Stimulated activated CD8-positive, alpha-beta memory T cell treated with anti-CD3 and anti-CD28 coated beads, Interleukin-12 subunit alpha, Interleukin-12 subunit beta, amount 100 ng/mL, for 4 hours (primary cell): ENCODE measurements around the gene SPATA31C2.
"Not testable (repeated sequence)": the region's sequence is repeated elsewhere in the genome, so short reads cannot be mapped to it uniquely, and the experiment has no call there.

Experiments used
- DNase-seq: peaks from one replicate; pipeline ENCODE4 v3.0.0-alpha.2; 2020; ENCODE audit warnings: low read depth

Gene SPATA31C2

GRCh38 chr9:88138375-88138774, at the start of gene SPATA31C2:
Gene SPATA31C2, minus strand, starts transcription at chr9:88138475. Its CDS starts 29 bp downstream, at chr9:88138446.
- DNase-seq: not testable (repeated sequence)

GRCh38 chr9:88187631-88188030, 49.4 kb upstream of the SPATA31C2 start:
- DNase-seq: no peak

GRCh38 chr9:88186495-88187110, 48.3 kb upstream of the SPATA31C2 start:
- no peak for DNase-seq

- DNase-seq: no peak
Measured at GRCh38 chr9:88184976-88185375, 46.7 kb upstream of the SPATA31C2 start.

GRCh38 chr9:88183798-88184495, 45.7 kb upstream of the SPATA31C2 start:
- DNase-seq: no peak

DNA sequence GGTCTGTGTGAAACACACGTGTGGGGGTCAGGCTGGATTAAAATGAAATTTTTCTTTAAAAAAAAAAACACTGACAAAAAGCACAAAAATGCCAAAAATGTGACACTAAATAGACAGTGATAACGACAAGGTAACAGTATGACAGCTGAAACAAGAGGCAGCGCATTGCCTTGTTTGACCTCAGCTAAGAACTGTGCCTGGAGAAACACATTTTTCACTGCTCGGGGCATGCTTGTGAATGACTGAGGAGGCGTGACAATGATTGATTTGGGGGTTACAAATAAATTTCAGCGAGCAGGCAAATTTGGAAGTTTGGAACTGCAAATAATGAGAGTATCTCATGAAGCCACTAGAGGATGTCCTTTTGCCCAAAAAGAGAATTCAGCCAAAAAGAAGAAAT, 44.2 kb upstream of the SPATA31C2 start:
- no peak for DNase-seq

DNA sequence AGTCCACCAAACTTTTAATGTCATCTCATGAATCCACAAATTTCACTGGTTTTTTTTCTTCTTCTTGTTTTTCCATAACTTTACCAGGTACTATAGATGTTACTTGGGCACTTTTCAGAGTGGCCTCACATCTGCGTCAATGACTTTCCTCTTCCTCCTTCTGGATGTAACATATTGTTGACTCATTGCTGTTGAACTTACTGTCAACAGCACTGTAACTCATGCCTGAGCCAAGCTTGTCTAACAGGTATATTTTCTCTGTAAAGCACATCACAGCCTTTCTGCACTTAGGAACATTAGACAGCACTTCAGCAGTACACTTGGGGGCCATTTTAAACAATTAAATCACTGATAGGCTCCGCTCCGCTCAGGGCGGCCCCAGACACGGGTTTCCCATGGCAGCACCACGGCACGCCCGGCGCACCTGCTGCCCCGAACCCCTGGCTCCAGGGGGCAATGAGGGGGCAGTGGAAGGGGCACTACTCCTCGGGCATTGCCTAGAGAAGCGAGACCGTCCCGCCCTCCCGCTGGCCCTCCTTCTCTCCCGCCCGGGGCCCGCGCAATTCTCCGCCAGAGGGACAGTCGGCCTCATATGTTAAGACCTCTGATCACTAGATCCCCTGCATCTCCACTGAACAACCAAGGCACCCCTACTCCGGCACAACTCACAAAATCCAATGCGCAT, 41.9 kb upstream of the SPATA31C2 start:
- no peak for DNase-seq

- DNase-seq: no peak
Measured at GRCh38 chr9:88179062-88179521, 40.8 kb upstream of the SPATA31C2 start.

- DNase-seq: no peak
Measured at GRCh38 chr9:88178641-88179040, 40.4 kb upstream of the SPATA31C2 start.

- DNase-seq: no peak
Measured at GRCh38 chr9:88177371-88177770, 39.1 kb upstream of the SPATA31C2 start.

- no peak for DNase-seq
Measured at GRCh38 chr9:88174324-88174723, 36.0 kb upstream of the SPATA31C2 start.

- DNase-seq: no peak
Measured at GRCh38 chr9:88173378-88173999, 35.2 kb upstream of the SPATA31C2 start.

DNA sequence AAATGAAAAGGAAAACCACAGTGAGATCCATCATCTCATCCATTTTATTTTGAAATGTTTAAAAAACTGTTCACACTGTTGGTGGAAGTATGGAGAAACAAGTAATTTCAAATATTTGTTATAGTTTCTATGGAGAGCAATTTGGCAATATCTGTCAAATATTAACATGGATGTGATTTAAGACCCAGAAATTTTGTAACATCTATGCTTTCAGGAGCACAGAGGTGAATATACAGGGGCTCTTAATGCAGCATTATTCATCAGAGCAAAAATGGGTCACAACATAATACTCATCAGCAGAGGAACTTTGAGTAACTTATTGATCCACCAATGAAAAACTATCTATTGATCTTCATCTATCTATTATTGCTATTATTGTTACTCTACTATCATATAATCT, 31.4 kb upstream of the SPATA31C2 start:
- no peak for DNase-seq

DNA sequence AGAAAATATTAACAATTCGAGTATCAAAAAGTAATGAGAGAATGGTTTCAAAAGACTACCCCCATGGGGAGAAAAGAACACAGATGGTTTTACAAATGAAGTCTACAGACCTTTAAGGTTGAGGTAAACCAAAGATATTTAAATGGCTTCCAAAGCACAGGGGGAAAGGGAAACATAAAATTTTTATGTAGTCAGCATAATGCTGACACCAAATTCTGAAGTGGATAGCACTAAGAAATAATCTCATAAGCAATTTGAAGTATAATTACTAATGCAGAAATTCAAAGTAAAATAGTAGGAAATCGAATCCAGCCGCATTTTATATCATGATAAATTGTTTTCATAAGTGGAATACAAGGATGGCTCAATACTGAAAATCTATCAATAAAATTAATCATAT, 30.3 kb upstream of the SPATA31C2 start:
- DNase-seq: no peak

GRCh38 chr9:88166660-88167059, 28.4 kb upstream of the SPATA31C2 start:
- no peak for DNase-seq

DNA sequence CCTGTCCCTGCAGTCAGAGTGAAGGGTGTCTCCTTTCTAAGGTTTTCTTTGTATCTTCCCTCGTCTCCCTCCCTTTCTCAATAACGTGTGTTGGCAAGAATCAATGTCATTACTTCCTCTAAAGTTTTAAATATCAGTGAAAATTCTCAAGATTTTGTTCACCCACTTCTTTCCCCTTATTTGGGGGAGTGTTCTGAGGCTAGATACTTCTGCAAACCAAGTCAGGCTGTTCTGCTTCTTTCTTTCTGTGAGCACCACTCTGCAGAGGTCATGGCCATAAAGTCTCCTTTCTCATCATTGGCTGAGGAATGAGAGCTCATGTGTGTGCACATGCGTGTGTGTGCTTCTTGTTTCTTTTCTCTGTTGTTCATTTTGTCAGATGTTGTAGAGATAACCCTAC, 26.6 kb upstream of the SPATA31C2 start:
- no peak for DNase-seq

DNA sequence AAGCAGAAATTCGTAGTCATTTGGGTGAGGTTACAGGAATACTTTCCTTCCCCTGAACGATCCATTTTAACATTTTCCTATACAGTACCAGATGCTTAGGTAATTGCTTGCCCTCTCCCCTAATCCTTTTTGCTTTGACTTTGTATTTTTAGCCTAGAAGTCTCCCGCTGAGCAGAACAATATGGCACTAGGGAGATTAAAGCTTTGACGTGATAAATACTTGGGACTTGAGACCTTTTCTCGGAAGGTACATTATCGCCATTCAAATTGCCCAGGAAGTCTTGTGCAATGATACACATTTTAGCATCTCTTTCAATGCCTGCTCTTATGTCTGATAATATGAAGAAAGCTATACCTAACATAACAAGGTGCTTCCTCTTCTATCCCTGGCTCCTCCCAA, 22.9 kb upstream of the SPATA31C2 start:
- no peak for DNase-seq

GRCh38 chr9:88143957-88144625, 5.8 kb upstream of the SPATA31C2 start:
- DNase-seq: no peak

GRCh38 chr9:88143179-88143578, 4.9 kb upstream of the SPATA31C2 start:
- DNase-seq: no peak

GRCh38 chr9:88133552-88133951, 4.7 kb downstream of the SPATA31C2 start:
- DNase-seq: not testable (repeated sequence)

GRCh38 chr9:88129556-88129955, 8.7 kb downstream of the SPATA31C2 start:
- DNase-seq: not testable (repeated sequence)

GRCh38 chr9:88127700-88128300, 10.5 kb downstream of the SPATA31C2 start:
- not testable (repeated sequence) for DNase-seq
